HG03060 (cell line): ENCODE data around the gene SPSB4.

ENCODE experiments used
- ATAC-seq: cut with Tn5 transposase; IDR thresholded peaks from one replicate; pipeline ENCODE4 v1.9.1; 2021; ENCODE audit warnings: low read depth, moderate number of reproducible peaks; ENCODE audit not compliant: unreplicated experiment

SPSB4 gene

GRCh38 chr3:141073580-141073979 is 22.4 kb downstream of the SPSB4 start:
- no peak for ATAC-seq

GRCh38 chr3:141074529-141074928 is 23.4 kb downstream of the SPSB4 start:
- no peak for ATAC-seq

GRCh38 chr3:141076036-141076773 is 25.1 kb downstream of the SPSB4 start:
- ATAC-seq, result no peak

- no peak for ATAC-seq
Measured at GRCh38 chr3:141076797-141077571, 25.8 kb downstream of the SPSB4 start.

GRCh38 chr3:141077631-141078030 is 26.5 kb downstream of the SPSB4 start:
- ATAC-seq, result no peak

- ATAC-seq, result no peak
Measured at GRCh38 chr3:141078200-141078599, 27.1 kb downstream of the SPSB4 start.

GRCh38 chr3:141080431-141080830 is 29.3 kb downstream of the SPSB4 start:
- no peak for ATAC-seq

GRCh38 chr3:141081141-141081795 is 30.1 kb downstream of the SPSB4 start:
- ATAC-seq, result no peak

- no peak for ATAC-seq
Measured at GRCh38 chr3:141082064-141082463, 30.9 kb downstream of the SPSB4 start.

- ATAC-seq, result no peak
Measured at GRCh38 chr3:141083226-141083625, 32.1 kb downstream of the SPSB4 start.

- no peak for ATAC-seq
Measured at GRCh38 chr3:141083836-141084649, 32.9 kb downstream of the SPSB4 start.

- no peak for ATAC-seq
Measured at GRCh38 chr3:141085343-141086070, 34.4 kb downstream of the SPSB4 start.

GRCh38 chr3:141086188-141086587 is 35.0 kb downstream of the SPSB4 start:
- ATAC-seq, result no peak

GRCh38 chr3:141087076-141087777 is 36.1 kb downstream of the SPSB4 start:
- ATAC-seq, result no peak

GRCh38 chr3:141087778-141088130 is 36.6 kb downstream of the SPSB4 start:
- ATAC-seq, result no peak

GRCh38 chr3:141089339-141090152 is 38.4 kb downstream of the SPSB4 start:
- no peak for ATAC-seq

- no peak for ATAC-seq
Measured at GRCh38 chr3:141091426-141091825, 40.3 kb downstream of the SPSB4 start.

GRCh38 chr3:141092663-141093062 is 41.5 kb downstream of the SPSB4 start:
- ATAC-seq, result no peak

- no peak for ATAC-seq
Measured at GRCh38 chr3:141093397-141093796, 42.2 kb downstream of the SPSB4 start.
